Adrenal gland (tissue), 5 donors: ENCODE results near the gene OSBP2.

ENCODE experiments used
- POLR2A ChIP-seq, 2 donors: fragments of 450-650 bp; IDR thresholded peaks; one replicate each; pipeline ENCODE4 v1.6.1; 2017; ENCODE audit warnings: antibody characterized with exemption in 2 of 2, mild to moderate bottlenecking in 2 of 2, moderate library complexity in 1 of 2
- TF ChIP-seq, protein P1 (sequence below), 6 experiments: fragments of 450-650 bp in 4 of 6; fragments of 200-600 bp in 2 of 6; sonication (generic) in 1 of 6; IDR thresholded peaks; 1 replicate in 5 of 6; 2 replicates in 1 of 6; pipeline versions ENCODE4 v1.5.1 to v1.8.0; 2016 to 2021; ENCODE audit warnings: antibody characterized with exemption in 6 of 6, mild to moderate bottlenecking in 2 of 6, moderate library complexity in 1 of 6
- donor health status: DM: no; HTN: no; CAD: no.

DNA sequence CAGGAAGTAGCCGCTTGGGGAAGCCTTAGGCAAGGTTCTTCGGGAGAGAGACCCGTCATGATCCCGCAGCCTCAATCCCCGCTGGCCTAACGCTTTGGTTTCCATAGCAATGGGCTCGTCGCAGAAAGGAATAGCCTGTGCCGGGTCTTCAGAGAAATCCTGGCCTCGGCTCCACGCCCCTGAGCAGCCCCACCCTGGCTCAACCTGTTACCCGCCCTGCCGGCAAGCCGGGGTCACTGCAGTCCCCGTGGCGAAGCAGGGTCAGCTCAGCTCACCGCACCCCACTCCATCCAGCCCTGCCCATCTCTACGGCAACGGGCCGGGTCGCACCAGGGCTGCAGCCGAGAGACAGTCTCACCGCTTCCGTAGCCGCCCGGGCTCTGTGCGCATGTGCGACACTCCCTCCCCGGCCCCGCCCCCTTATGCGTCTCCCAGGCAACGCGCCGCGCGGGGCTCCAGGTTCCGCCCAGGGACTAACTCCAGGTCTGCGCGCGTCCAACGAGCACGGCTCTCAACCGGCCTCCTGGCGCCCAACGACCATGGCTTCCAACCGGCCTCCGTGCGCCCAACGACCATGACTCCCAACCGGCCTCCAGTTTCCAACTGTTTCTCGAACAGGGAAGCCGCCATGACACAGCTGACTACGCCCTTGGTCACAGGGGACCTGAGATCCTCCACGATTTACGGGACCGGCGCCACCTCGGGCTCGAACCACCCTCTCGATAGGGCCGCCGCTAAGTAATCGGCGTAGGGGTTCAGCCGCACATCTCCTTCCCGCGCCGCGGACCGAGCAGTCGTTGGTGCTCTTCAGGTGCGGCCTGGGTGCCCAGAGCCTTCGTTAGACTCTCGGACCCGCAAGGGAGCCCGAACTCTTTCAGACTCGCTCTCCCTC lies 26.9 kb upstream of the OSBP2 start, which contains the start of gene DUSP18:
- TF ChIP-seq, protein P1, sequence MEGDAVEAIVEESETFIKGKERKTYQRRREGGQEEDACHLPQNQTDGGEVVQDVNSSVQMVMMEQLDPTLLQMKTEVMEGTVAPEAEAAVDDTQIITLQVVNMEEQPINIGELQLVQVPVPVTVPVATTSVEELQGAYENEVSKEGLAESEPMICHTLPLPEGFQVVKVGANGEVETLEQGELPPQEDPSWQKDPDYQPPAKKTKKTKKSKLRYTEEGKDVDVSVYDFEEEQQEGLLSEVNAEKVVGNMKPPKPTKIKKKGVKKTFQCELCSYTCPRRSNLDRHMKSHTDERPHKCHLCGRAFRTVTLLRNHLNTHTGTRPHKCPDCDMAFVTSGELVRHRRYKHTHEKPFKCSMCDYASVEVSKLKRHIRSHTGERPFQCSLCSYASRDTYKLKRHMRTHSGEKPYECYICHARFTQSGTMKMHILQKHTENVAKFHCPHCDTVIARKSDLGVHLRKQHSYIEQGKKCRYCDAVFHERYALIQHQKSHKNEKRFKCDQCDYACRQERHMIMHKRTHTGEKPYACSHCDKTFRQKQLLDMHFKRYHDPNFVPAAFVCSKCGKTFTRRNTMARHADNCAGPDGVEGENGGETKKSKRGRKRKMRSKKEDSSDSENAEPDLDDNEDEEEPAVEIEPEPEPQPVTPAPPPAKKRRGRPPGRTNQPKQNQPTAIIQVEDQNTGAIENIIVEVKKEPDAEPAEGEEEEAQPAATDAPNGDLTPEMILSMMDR (IDR thresholded peaks at IDR 0.05) = peak in 5 of 6 experiments; percentile 15 to 53 (median 28)
- TF ChIP-seq POLR2A (IDR thresholded peaks at IDR 0.05) = peak in 1 of 2 donors; percentile 60
